LNCaP clone FGC (cell line): Measurements from ENCODE around the gene NEURL3.

ENCODE experiments used
- DNase-seq: peaks from one replicate; pipeline ENCODE4 v3.0.0-alpha.2; 2011; ENCODE audit warnings: low read depth
- H3K4me3 ChIP-seq: 2 replicates; pipeline ENCODE4 v1.5.1; 2011; ENCODE audit warnings: mild to moderate bottlenecking, low read depth, low read length, control low read depth
- CTCF ChIP-seq: IDR thresholded peaks from 2 replicates; pipeline ENCODE4 v1.5.1; 2012; ENCODE audit warnings: mild to moderate bottlenecking; ENCODE audit not compliant: control insufficient read depth, insufficient read depth; ENCODE audit errors: extremely low read depth

The NEURL3 gene

GRCh38 chr2:96534141-96534540 is 29.0 kb upstream of the NEURL3 start:
- H3K4me3 ChIP-seq, result peak overlapping the region; percentile 16; the same call in 1 of the 2 replicates
- TF ChIP-seq CTCF, result no peak
- no peak for DNase-seq

- no peak for DNase-seq
- no peak overlapping the region for H3K4me3 ChIP-seq
- no peak for TF ChIP-seq CTCF
These were observed 28.3 kb upstream of the NEURL3 start for GRCh38 chr2:96533292-96534073.

- DNase-seq, result no peak
- H3K4me3 ChIP-seq, result no peak overlapping the region
- no peak for TF ChIP-seq CTCF
These were observed 27.6 kb upstream of the NEURL3 start for GRCh38 chr2:96532641-96533291.

GRCh38 chr2:96531872-96532505 is 26.8 kb upstream of the NEURL3 start:
- no peak overlapping the region for H3K4me3 ChIP-seq
- no peak for TF ChIP-seq CTCF
- DNase-seq, result peak; percentile 26

- H3K4me3 ChIP-seq, result no peak overlapping the region
- no peak for DNase-seq
- TF ChIP-seq CTCF, result no peak
These were observed 26.2 kb upstream of the NEURL3 start for GRCh38 chr2:96531366-96531765.

GRCh38 chr2:96530474-96531357 is 25.6 kb upstream of the NEURL3 start:
- no peak for TF ChIP-seq CTCF
- H3K4me3 ChIP-seq, result no peak overlapping the region
- DNase-seq, result no peak
